WTC11 (cell line): ENCODE measurements around the gene OGFR. TPM values are rescaled to one million over a fixed set of nuclear protein-coding genes. Genes with fewer than 3 reads are reported as not detected.

Experiments
- ATAC-seq: fragments of 200-7000 bp; cut with Tn5 transposase; 2 replicates; pipeline ENCODE4 v1.10.0; 2021; ENCODE audit warnings: mild to moderate bottlenecking, moderate library complexity
- CTCF ChIA-PET: fragments of 300-600 bp; sonication (Branson Sonifier 250); formaldehyde crosslinking; loops from one replicate; lab custom pipeline; 2021; ENCODE audit warnings: antibody characterized with exemption; lab: Charles Lee
- POLR2A ChIA-PET: fragments of 350-600 bp; sonication (Branson Sonifier 250); formaldehyde crosslinking; loops from one replicate; lab custom pipeline; 2021; ENCODE audit warnings: antibody characterized with exemption; lab: Charles Lee
- DNase-seq: peaks from one replicate; pipeline ENCODE4 v3.0.0; 2021; ENCODE audit warnings: low spot score
- H3K27ac Mint-ChIP-seq: 2 replicates; pipeline ENCODE4 v1.8.0; 2021; ENCODE audit warnings: mixed read lengths
- H3K27me3 Mint-ChIP-seq: 2 replicates; pipeline ENCODE4 v1.8.0; 2021; ENCODE audit warnings: low read depth, mild to moderate bottlenecking, moderate library complexity, mixed read lengths
- H3K36me3 Mint-ChIP-seq: 2 replicates; pipeline ENCODE4 v1.8.0; 2021; ENCODE audit warnings: mixed read lengths
- H3K4me1 Mint-ChIP-seq: 2 replicates; pipeline ENCODE4 v1.8.0; 2022; ENCODE audit warnings: mixed read lengths
- H3K4me3 Mint-ChIP-seq: 2 replicates; pipeline ENCODE4 v1.8.0; 2021; ENCODE audit warnings: mild to moderate bottlenecking, moderate library complexity, mixed read lengths
- H3K9me3 Mint-ChIP-seq: 2 replicates; pipeline ENCODE4 v1.8.0; 2021; ENCODE audit warnings: mixed read lengths
- AFF4 ChIP-seq: sonication (generic); formaldehyde crosslinking; IDR thresholded peaks from 2 replicates; pipeline ENCODE4 v1.8.1; 2023; ENCODE audit warnings: mild to moderate bottlenecking, missing genetic modification reagents, borderline replicate concordance
- EMX1 ChIP-seq: fragments of 250-450 bp; sonication (Bioruptor Pico); IDR thresholded peaks from 2 replicates; pipeline ENCODE4 v1.8.0; 2021; ENCODE audit warnings: mild to moderate bottlenecking
- HMGA2 ChIP-seq: fragments of 250-450 bp; sonication (Bioruptor Pico); IDR thresholded peaks from 2 replicates; pipeline ENCODE4 v1.4.0; 2021; ENCODE audit warnings: mild to moderate bottlenecking, moderate library complexity
- MAX ChIP-seq: sonication (generic); formaldehyde crosslinking; IDR thresholded peaks from 2 replicates; pipeline ENCODE4 v1.8.0; 2022; ENCODE audit warnings: mild to moderate bottlenecking, missing genetic modification reagents
- NR1H2 ChIP-seq: sonication (generic); formaldehyde crosslinking; IDR thresholded peaks from 2 replicates; pipeline ENCODE4 v1.9.0; 2021; ENCODE audit warnings: mild to moderate bottlenecking, moderate library complexity, missing genetic modification reagents
- OVOL2 ChIP-seq: fragments of 250-450 bp; sonication (Bioruptor Pico); IDR thresholded peaks from 2 replicates; pipeline ENCODE4 v1.9.0; 2021; ENCODE audit warnings: mild to moderate bottlenecking, borderline replicate concordance
- PRDM15 ChIP-seq: sonication (generic); formaldehyde crosslinking; IDR thresholded peaks from 2 replicates; pipeline ENCODE4 v1.8.0; 2022; ENCODE audit warnings: missing genetic modification reagents
- SMAD4 ChIP-seq: sonication (generic); formaldehyde crosslinking; IDR thresholded peaks from 2 replicates; pipeline ENCODE4 v1.8.0; 2022; ENCODE audit warnings: mild to moderate bottlenecking, missing genetic modification reagents
- TCF7 ChIP-seq: sonication (generic); formaldehyde crosslinking; IDR thresholded peaks from 2 replicates; pipeline ENCODE4 v1.8.0; 2022; ENCODE audit warnings: mild to moderate bottlenecking, low read depth, missing genetic modification reagents, moderate library complexity
- ZBTB43 ChIP-seq: sonication (generic); formaldehyde crosslinking; IDR thresholded peaks from 2 replicates; pipeline ENCODE4 v1.8.1; 2023; ENCODE audit warnings: mild to moderate bottlenecking, missing genetic modification reagents
- ZNF263 ChIP-seq: sonication (generic); formaldehyde crosslinking; IDR thresholded peaks from 2 replicates; pipeline ENCODE4 v1.8.1; 2022; ENCODE audit warnings: low read depth, mild to moderate bottlenecking, moderate library complexity, missing genetic modification reagents
- ZNF281 ChIP-seq: sonication (generic); formaldehyde crosslinking; IDR thresholded peaks from 2 replicates; pipeline ENCODE4 v1.8.0; 2023; ENCODE audit warnings: mild to moderate bottlenecking, missing genetic modification reagents
- ZNF532 ChIP-seq: fragments of 250-450 bp; sonication (Bioruptor Pico); IDR thresholded peaks from 2 replicates; pipeline ENCODE4 v1.9.0; 2021; ENCODE audit warnings: mild to moderate bottlenecking, borderline replicate concordance
- ZSCAN18 ChIP-seq: fragments of 250-450 bp; sonication (Bioruptor Pico); IDR thresholded peaks from 2 replicates; pipeline ENCODE4 v2.1.2; 2022; ENCODE audit warnings: mild to moderate bottlenecking, moderate library complexity
- total RNA-seq: library from RNA; stranded (reverse); gene quantifications from 3 replicates; pipeline ENCODE4 v1.2.3, GENCODE V29; 2021

OGFR gene
- total RNA-seq, 1 experiment from 2014 or later, result 43.3 TPM

GRCh38 chr20:62836967-62837490, 32.4 kb downstream of the OGFR start:
- ChIA-PET POLR2A (no interaction called here), CTCF (interaction anchor here (1.2 kb wide), 1 partner anchor 10 kb away, joined by 6 read pairs; no protein-coding TSS in a partner anchor)
- TF ChIP-seq ZNF263, result no peak
- no peak for TF ChIP-seq OVOL2 (CRISPR knock-in tag)
- no peak for TF ChIP-seq ZNF281 (CRISPR knock-in tag)
- no peak for TF ChIP-seq MAX (CRISPR knock-in tag)
- no peak for TF ChIP-seq ZNF532 (CRISPR knock-in tag)
- no peak for TF ChIP-seq NR1H2 (CRISPR knock-in tag)
- no peak for TF ChIP-seq AFF4
- TF ChIP-seq HMGA2 (CRISPR knock-in tag), result no peak
- TF ChIP-seq SMAD4, result no peak
- no peaks in the 10 kb centered on the region for H3K27me3 Mint-ChIP-seq
- ATAC-seq, result no peak
- H3K36me3 Mint-ChIP-seq, result peaks cover 17% of the 10 kb centered on the region
- no peak overlapping the region for H3K4me3 Mint-ChIP-seq
- peaks cover 13% of the 10 kb centered on the region for H3K4me1 Mint-ChIP-seq
- no peak for DNase-seq
- H3K27ac Mint-ChIP-seq, result no peak overlapping the region
- H3K9me3 Mint-ChIP-seq, result no peaks in the 10 kb centered on the region

- Mint-ChIP-seq H3K4me1 (peaks cover 7% of the 10 kb centered on the region), H3K27me3 (no peaks in the 10 kb centered on the region), H3K4me3 (no peak overlapping the region), H3K36me3 (peaks cover 16% of the 10 kb centered on the region), H3K27ac (no peak overlapping the region), H3K9me3 (no peaks in the 10 kb centered on the region)
- ChIA-PET POLR2A (no interaction called here), CTCF (no interaction called here)
- DNase-seq, result no peak
- ATAC-seq, result no peak
- TF ChIP-seq ZBTB43 (CRISPR knock-in tag) (no peak), PRDM15 (CRISPR knock-in tag) (no peak), EMX1 (CRISPR knock-in tag) (no peak), NR1H2 (CRISPR knock-in tag) (no peak), TCF7 (CRISPR knock-in tag) (no peak), ZSCAN18 (CRISPR knock-in tag) (no peak)
These were observed 33.1 kb downstream of the OGFR start for GRCh38 chr20:62837790-62838127.
